Left colon (tissue), 2 donors: ENCODE measurements around the gene RPS6KA1. TPM values are rescaled to one million over a fixed set of nuclear protein-coding genes. Genes with fewer than 3 reads are reported as not detected.
"Not testable (repeated sequence)": the region's sequence is repeated elsewhere in the genome, so short reads cannot be mapped to it uniquely, and the experiment has no call there.

Source experiments
- ATAC-seq: fragments of 200-7000 bp; cut with Tn5 transposase; one replicate; pipeline ENCODE4 v1.9.1; 2020; ENCODE audit warnings: mild to moderate bottlenecking, moderate library complexity
- DNase-seq, 2 donors: peaks; one replicate each; pipeline ENCODE4 v3.0.0-alpha.2; 2020
- intact Hi-C, 2 donors: fragments of 100-400 bp; cut with DNase I in 1 of 2; cut with micrococcal nuclease in 1 of 2; formaldehyde crosslinking; loops; one replicate each; pipeline versions ENCODE4 v1.11.2 to v1.14.0; 2022; cut with DNase I, micrococcal nuclease
- total RNA-seq, 2 donors: library from RNA; stranded (reverse); fragmentation: NEBNext Ultra II Directional; extraction: Animal tissue kit (Norgen Biotek cat#: 25700); gene quantifications; one replicate each; pipeline ENCODE4 v1.2.1, GENCODE V29; 2021
- donor health status: DM: no; HTN: no; CAD: no.
- donor health status: DM: yes; HTN: yes; CAD: no.

RPS6KA1 gene
- total RNA-seq, 2 donors from 2014 or later, result 173 to 192 TPM

- no peak for ATAC-seq
- DNase-seq, result no peak
- intact Hi-C loops, result no loop called here
Measured at GRCh38 chr1:26582053-26582835, 52.7 kb downstream of the RPS6KA1 start.

GRCh38 chr1:26582836-26583460 lies 53.4 kb downstream of the RPS6KA1 start:
- intact Hi-C loops, result no loop called here
- ATAC-seq, result no peak
- no peak for DNase-seq

- intact Hi-C loops, result no loop called here
- ATAC-seq (no peak), DNase-seq (no peak)
Measured at GRCh38 chr1:26583646-26584485, 54.3 kb downstream of the RPS6KA1 start.

GRCh38 chr1:26584588-26584987 lies 55.0 kb downstream of the RPS6KA1 start:
- ATAC-seq, DNase-seq, intact Hi-C loops: not testable (repeated sequence)

GRCh38 chr1:26585471-26585870 lies 55.9 kb downstream of the RPS6KA1 start:
- intact Hi-C loops, result no loop called here
- ATAC-seq, result no peak
- no peak for DNase-seq

- no peak for DNase-seq
- intact Hi-C loops, result no loop called here
Measured at GRCh38 chr1:26593385-26593784, 63.8 kb downstream of the RPS6KA1 start.

GRCh38 chr1:26594593-26594992 lies 65.0 kb downstream of the RPS6KA1 start:
- intact Hi-C loops, DNase-seq, ATAC-seq: not testable (repeated sequence)

More at GRCh38 chr1:26593385-26593784, 63.8 kb downstream of the RPS6KA1 start:
- ATAC-seq, result no peak

- no peak for ATAC-seq
- DNase-seq, result no peak
- intact Hi-C loops, result no loop called here
Measured at GRCh38 chr1:26597629-26598039, 68.1 kb downstream of the RPS6KA1 start.

- ATAC-seq, result peak; percentile 48
- intact Hi-C loops, result no loop called here
- no peak for DNase-seq
Measured at GRCh38 chr1:26598890-26599289, 69.3 kb downstream of the RPS6KA1 start.

- DNase-seq (peak in 1 of 2 donors; percentile 12), ATAC-seq (peak; percentile 72)
- intact Hi-C loops, result loop anchor here (5.0 to 10.0 kb wide), 3 partner anchors 185 to 272 kb away; partner anchors contain the start of gene PIGV (in 1 of the 2)
Measured at GRCh38 chr1:26602378-26602959, 72.9 kb downstream of the RPS6KA1 start.

- DNase-seq (no peak), ATAC-seq (no peak)
- intact Hi-C loops, result loop anchor here (5.0 to 10.0 kb wide), 3 partner anchors 183 to 271 kb away; partner anchors contain the start of gene PIGV (in 1 of the 2)
Measured at GRCh38 chr1:26603856-26604255, 74.3 kb downstream of the RPS6KA1 start.

GRCh38 chr1:26607186-26607585 lies 77.6 kb downstream of the RPS6KA1 start:
- no peak for ATAC-seq
- intact Hi-C loops, result loop anchor here in 1 of 2 donors (10.0 kb wide), 1 partner anchor 268 kb away; no protein-coding TSS in a partner anchor
- DNase-seq, result no peak

- ATAC-seq (no peak), DNase-seq (no peak)
- intact Hi-C loops, result loop anchor here in 1 of 2 donors (10.0 kb wide), 1 partner anchor 266 kb away; no protein-coding TSS in a partner anchor
Measured at GRCh38 chr1:26608895-26609294, 79.3 kb downstream of the RPS6KA1 start.

GRCh38 chr1:26610781-26611180 lies 81.2 kb downstream of the RPS6KA1 start:
- ATAC-seq, result no peak
- intact Hi-C loops, result no loop called here
- DNase-seq, result no peak

- DNase-seq, ATAC-seq, intact Hi-C loops: not testable (repeated sequence)
Measured at GRCh38 chr1:26612627-26613026, 83.1 kb downstream of the RPS6KA1 start.

- intact Hi-C loops, result no loop called here
Measured at GRCh38 chr1:26614655-26615411, 85.3 kb downstream of the RPS6KA1 start.

GRCh38 chr1:26616881-26617280 lies 87.3 kb downstream of the RPS6KA1 start:
- no peak for ATAC-seq
- no peak for DNase-seq
- intact Hi-C loops, result no loop called here

More at GRCh38 chr1:26614655-26615411, 85.3 kb downstream of the RPS6KA1 start:
- DNase-seq (no peak), ATAC-seq (no peak)

GRCh38 chr1:26618561-26618960 lies 89.0 kb downstream of the RPS6KA1 start:
- ATAC-seq, result no peak
- intact Hi-C loops, result no loop called here

More at GRCh38 chr1:26618561-26618960, 89.0 kb downstream of the RPS6KA1 start:
- DNase-seq, result no peak
